ENCODE data around the gene PDXK. TPM values are rescaled to one million over a fixed set of nuclear protein-coding genes. Genes with fewer than 3 reads are reported as not detected.

The PDXK gene
- total and polyA plus RNA-seq, 2 donors (not counting 3 experiments of a cell fraction or from before 2014, with no cell fraction given): 44.2 to 59.1 TPM

GRCh38 chr21:43748622-43749021, 29.7 kb downstream of the PDXK start:
- Histone ChIP-seq H3K4me2 (ENCODE audit: insufficient read depth, low read length) (no peak overlapping the region), H3K79me2 (ENCODE audit: control insufficient read depth, insufficient read depth, low read length) (no peaks in the 10 kb centered on the region), H3K27me3 (ENCODE audit: control insufficient read depth in 2 of 2, insufficient read depth in 2 of 2, low read length in 2 of 2) (no peaks in the 10 kb centered on the region), H3K4me3 (replicated peaks in 1 of 3; ENCODE audit: insufficient read depth in 1 of 3, low read depth in 1 of 3, low read length in 3 of 3) (no peak overlapping the region), H3K9me1 (replicated peaks; ENCODE audit: control insufficient read depth, extremely low read depth, insufficient read depth, low read length) (no peaks in the 10 kb centered on the region), H2AFZ (ENCODE audit: low read depth, low read length) (no peak overlapping the region), H3K36me3 (ENCODE audit: control insufficient read depth in 2 of 2, extremely low read depth in 1 of 2, insufficient read depth in 2 of 2, low read length in 2 of 2) (peaks cover 3 to 14% of the 10 kb centered on the region in 2 experiments), H3K9ac (replicated peaks; ENCODE audit: extremely low read depth, insufficient read depth, low read length) (no peak overlapping the region), H3K9me3 (replicated peaks; ENCODE audit: control insufficient read depth, insufficient read depth, low read length) (no peaks in the 10 kb centered on the region), H3K4me1 (ENCODE audit: control insufficient read depth, extremely low read depth, insufficient read depth, low read length) (no peaks in the 10 kb centered on the region), H3K27ac (ENCODE audit: insufficient read depth, low read depth, low read length) (no peak overlapping the region), H4K20me1 (replicated peaks; ENCODE audit: control insufficient read depth, extremely low read depth, insufficient read depth, low read length) (no peaks in the 10 kb centered on the region)
- dilution Hi-C loops (cut with MboI; ENCODE audit: extremely low pct_ligation_motif_present, low sequenced_read_pairs): no loop called here
- CTCF ChIA-PET: no interaction called here
- no TSS peak for BruUV-seq (replicated peaks)
- no peak for DNase-seq (ENCODE audit: low read depth, low spot score)
- POLR2A ChIA-PET: no interaction called here
- no peak for TF ChIP-seq CTCF (IDR thresholded peaks at IDR 0.05; ENCODE audit: extremely low read depth in 1 of 2, insufficient read depth in 1 of 2, low read depth in 1 of 2, low read length in 2 of 2)
- no peak for TF ChIP-seq EZH2 (IDR thresholded peaks at IDR 0.05; ENCODE audit: borderline replicate concordance, low read depth, low read length, severe bottlenecking)
- no peak for TF ChIP-seq POLR2A (IDR thresholded peaks at IDR 0.05; ENCODE audit: low read depth, low read length)
- TF ChIP-seq MYC (IDR thresholded peaks at IDR 0.05; ENCODE audit: low read depth, low read length): no peak
- TF ChIP-seq, protein P1, sequence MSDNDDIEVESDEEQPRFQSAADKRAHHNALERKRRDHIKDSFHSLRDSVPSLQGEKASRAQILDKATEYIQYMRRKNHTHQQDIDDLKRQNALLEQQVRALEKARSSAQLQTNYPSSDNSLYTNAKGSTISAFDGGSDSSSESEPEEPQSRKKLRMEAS (IDR thresholded peaks at IDR 0.05; ENCODE audit: insufficient read depth, insufficient read length): no peak
- TF ChIP-seq GATA2 (IDR thresholded peaks at IDR 0.05; ENCODE audit: insufficient read depth, insufficient read length, low read depth, low read length): no peak
- TF ChIP-seq FOS (IDR thresholded peaks at IDR 0.05; ENCODE audit: borderline replicate concordance, insufficient read depth, low read length): no peak
- no peak for TF ChIP-seq JUN (IDR thresholded peaks at IDR 0.05; ENCODE audit: borderline replicate concordance, insufficient read depth, insufficient read length, low read depth)
- no peak for TF ChIP-seq POLR2AphosphoS5 (IDR thresholded peaks at IDR 0.05; ENCODE audit: insufficient read depth, low read depth, low read length)
- intact Hi-C loops (cut with micrococcal nuclease): no loop called here
- no peak for FAIRE-seq

Measured in endothelial cell of umbilical vein (primary cell).